ENCODE measurements around the gene IL13. TPM values are rescaled to one million over a fixed set of nuclear protein-coding genes. Genes with fewer than 3 reads are reported as not detected.
A peak's percentile ranks its signal among the peaks of the same experiment; 100 is the strongest.

The IL13 gene
- total RNA-seq, 1 donor from 2014 or later, result not detected

DNA sequence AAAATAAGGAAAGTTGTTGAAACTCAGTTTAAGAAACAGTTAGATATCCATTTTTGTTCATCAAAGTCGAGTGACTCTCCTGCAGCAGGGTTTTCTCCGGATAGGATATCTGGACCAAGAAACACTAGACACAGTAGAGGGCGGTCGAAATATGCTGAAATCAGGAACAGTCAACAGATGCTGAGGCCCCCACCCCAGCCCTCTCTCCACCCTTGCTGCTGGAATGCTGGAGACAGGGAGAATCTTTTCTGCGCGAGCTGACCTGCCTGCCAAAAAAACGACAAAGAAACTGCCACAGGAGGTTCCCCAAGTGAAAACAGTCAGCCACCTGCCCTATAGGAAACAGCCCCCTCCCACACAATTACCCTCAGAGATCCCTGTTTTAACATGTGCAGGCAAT, 4.3 kb upstream of the IL13 start:
- H3K27me3 ChIP-seq (ENCODE audit: control insufficient read depth in 3 of 3, insufficient read depth in 3 of 3, low read length in 3 of 3), result peaks cover 19 to 40% (median 38%) of the 10 kb centered on the region in 3 donors
- H3K27ac ChIP-seq (ENCODE audit: low read depth, low read length), result no peak overlapping the region
- H3K4me1 ChIP-seq (ENCODE audit: control insufficient read depth in 3 of 3, insufficient read depth in 3 of 3, low read length in 3 of 3), result peaks cover 0 to 11% (median 10%) of the 10 kb centered on the region in 3 donors
- H3K9me3 ChIP-seq (ENCODE audit: control insufficient read depth in 3 of 3, low read length in 3 of 3), result no peaks in the 10 kb centered on the region
- no peak overlapping the region for H3K4me3 ChIP-seq (ENCODE audit: low read length in 3 of 3)
- no peaks in the 10 kb centered on the region for H3K36me3 ChIP-seq (ENCODE audit: control insufficient read depth in 3 of 3, insufficient read depth in 3 of 3, low read length in 3 of 3)
- H3K9ac ChIP-seq (ENCODE audit: low read depth in 1 of 3, low read length in 3 of 3), result no peak overlapping the region

DNA sequence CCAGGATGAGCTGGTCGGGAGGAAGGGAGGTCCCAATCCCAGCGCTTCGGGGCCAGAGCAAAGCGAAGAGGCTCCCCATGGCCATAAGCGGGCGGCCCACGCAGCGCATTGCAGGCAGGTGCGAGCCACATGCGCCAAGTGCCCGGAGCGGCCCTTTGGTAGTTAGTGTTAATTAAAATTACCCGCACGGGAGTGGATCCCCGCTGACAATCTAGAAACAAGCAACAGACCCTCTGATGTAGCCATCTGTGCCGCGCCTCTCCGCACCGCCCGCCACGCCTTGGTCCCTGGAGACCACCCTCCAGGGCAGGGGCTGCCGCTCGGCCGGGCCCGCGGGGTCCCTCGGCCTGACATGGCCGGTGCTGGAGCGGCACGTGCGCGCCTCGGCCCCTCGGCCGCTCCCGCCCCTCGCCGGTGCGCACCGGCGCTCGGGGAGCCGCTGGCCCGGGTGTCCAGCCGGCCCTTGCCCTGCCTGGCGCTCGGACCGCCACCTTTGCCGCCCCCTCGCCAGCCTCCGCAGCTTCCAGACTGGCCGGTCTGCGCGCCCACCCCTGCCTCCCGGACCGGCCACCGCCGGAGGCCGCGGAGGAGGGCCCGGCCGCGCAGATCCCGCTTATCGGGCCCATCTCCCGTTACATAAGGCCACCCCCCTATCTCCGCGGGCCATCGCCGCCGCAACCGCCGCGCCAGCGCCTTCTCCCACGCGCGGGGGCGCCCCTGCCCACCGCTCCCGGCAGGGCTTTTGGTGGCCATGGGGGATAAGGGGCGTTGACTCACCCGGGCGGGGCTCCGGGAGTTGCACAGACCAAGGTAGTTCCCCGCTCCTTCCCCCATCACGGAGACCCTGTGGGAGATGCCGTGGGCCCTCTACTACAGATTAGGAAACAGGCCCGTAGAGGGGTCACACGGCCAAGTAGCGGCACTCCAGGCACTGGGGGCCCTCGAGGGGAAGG, 1.9 kb upstream of the IL13 start:
- Histone ChIP-seq H3K4me3 (ENCODE audit: low read length in 3 of 3) (peak overlapping the region in 2 of 3 donors; percentile 43 to 54), H3K36me3 (ENCODE audit: control insufficient read depth in 3 of 3, insufficient read depth in 3 of 3, low read length in 3 of 3) (no peaks in the 10 kb centered on the region), H3K9ac (ENCODE audit: low read depth in 1 of 3, low read length in 3 of 3) (peak overlapping the region; percentile 6 to 57 (median 10)), H3K27ac (ENCODE audit: low read depth, low read length) (no peak overlapping the region), H3K4me1 (ENCODE audit: control insufficient read depth in 3 of 3, insufficient read depth in 3 of 3, low read length in 3 of 3) (peaks cover 0 to 11% (median 10%) of the 10 kb centered on the region in 3 donors), H3K9me3 (ENCODE audit: control insufficient read depth in 3 of 3, low read length in 3 of 3) (no peaks in the 10 kb centered on the region), H3K27me3 (ENCODE audit: control insufficient read depth in 3 of 3, insufficient read depth in 3 of 3, low read length in 3 of 3) (peaks cover 19 to 40% (median 38%) of the 10 kb centered on the region in 3 donors)

DNA sequence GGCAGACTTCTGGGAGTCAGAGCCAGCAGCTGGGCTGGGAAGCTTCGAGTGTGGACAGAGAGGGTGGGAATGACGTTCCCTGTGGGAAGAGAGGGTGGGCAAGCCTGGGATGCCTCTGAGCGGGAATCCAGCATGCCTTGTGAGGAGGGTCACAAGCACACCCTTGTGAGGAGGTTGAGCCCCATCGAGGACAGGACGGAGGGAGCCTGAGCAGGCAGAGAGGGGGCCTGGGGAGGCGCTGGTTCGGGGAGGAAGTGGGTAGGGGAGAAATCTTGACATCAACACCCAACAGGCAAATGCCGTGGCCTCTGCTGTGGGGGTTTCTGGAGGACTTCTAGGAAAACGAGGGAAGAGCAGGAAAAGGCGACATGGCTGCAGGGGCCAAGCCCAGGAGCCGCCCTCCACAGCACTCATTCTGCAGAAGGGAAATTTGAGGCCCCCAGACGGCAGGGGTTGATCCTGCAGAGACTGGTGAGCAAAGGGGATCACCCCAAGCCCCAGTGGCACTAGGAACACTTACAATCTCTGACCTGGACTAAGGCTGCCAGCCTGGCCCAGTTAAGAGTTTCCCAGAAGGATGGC, 1.1 kb upstream of the IL13 start:
- H3K4me1 ChIP-seq (ENCODE audit: control insufficient read depth in 3 of 3, insufficient read depth in 3 of 3, low read length in 3 of 3), result peaks cover 0 to 11% (median 10%) of the 10 kb centered on the region in 3 donors
- no peaks in the 10 kb centered on the region for H3K36me3 ChIP-seq (ENCODE audit: control insufficient read depth in 3 of 3, insufficient read depth in 3 of 3, low read length in 3 of 3)
- no peaks in the 10 kb centered on the region for H3K9me3 ChIP-seq (ENCODE audit: control insufficient read depth in 3 of 3, low read length in 3 of 3)
- peak overlapping the region in 1 of 3 donors; percentile 54 for H3K4me3 ChIP-seq (ENCODE audit: low read length in 3 of 3)
- peaks cover 19 to 40% (median 38%) of the 10 kb centered on the region in 3 donors for H3K27me3 ChIP-seq (ENCODE audit: control insufficient read depth in 3 of 3, insufficient read depth in 3 of 3, low read length in 3 of 3)
- no peak overlapping the region for H3K27ac ChIP-seq (ENCODE audit: low read depth, low read length)
- peak overlapping the region; percentile 6 to 57 (median 10) for H3K9ac ChIP-seq (ENCODE audit: low read depth in 1 of 3, low read length in 3 of 3)

DNA sequence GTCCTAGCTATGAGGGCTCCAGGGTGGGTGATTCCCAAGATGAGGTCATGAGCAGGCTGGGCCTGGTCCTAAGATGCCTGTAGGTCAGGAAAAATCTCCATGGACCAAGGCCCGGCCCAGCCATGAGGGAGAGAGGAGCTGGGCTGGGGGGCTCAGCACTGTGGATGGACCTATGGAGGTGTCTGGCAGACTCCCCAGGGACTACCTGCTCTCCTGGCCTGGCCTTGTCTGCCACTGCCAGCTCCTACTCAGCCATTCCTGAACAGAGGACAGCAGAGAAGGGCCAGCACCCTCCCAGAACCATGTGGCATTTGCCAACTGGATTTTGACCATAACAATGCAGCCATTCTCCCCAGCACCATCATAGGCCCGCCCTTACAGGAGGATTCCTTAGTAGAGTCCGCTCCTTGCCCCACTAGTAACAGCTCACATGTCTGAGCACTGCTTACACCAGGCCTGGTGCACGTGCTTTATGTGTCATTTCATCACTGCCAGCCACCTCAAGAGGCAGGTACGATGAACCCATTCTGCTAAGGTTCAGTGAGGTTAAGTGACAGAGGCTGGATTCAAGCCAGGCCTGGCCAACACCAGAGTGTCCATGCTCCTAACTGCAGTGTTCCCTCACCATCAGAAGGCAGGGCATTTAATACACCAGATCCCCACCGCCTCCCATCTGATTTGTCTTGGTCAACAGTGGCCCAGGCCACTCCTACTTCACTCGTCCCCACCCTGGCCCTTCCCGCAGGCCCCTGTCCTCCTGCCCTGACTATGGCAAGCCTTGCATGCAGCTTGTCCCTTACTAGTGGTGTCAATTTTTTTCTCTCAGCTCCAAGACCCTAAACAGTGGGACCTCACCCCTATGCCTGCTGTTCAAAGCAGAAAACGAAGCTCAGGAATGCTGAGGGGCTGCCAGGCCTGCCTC, 669 bp downstream of the IL13 start:
- Histone ChIP-seq H3K9me3 (ENCODE audit: control insufficient read depth in 3 of 3, low read length in 3 of 3) (no peaks in the 10 kb centered on the region), H3K4me3 (ENCODE audit: low read length in 3 of 3) (no peak overlapping the region), H3K27ac (ENCODE audit: low read depth, low read length) (no peak overlapping the region), H3K4me1 (ENCODE audit: control insufficient read depth in 3 of 3, insufficient read depth in 3 of 3, low read length in 3 of 3) (peaks cover 0 to 11% (median 10%) of the 10 kb centered on the region in 3 donors), H3K9ac (ENCODE audit: low read depth in 1 of 3, low read length in 3 of 3) (no peak overlapping the region), H3K27me3 (ENCODE audit: control insufficient read depth in 3 of 3, insufficient read depth in 3 of 3, low read length in 3 of 3) (peaks cover 16 to 36% (median 36%) of the 10 kb centered on the region in 3 donors), H3K36me3 (ENCODE audit: control insufficient read depth in 3 of 3, insufficient read depth in 3 of 3, low read length in 3 of 3) (no peaks in the 10 kb centered on the region)

DNA sequence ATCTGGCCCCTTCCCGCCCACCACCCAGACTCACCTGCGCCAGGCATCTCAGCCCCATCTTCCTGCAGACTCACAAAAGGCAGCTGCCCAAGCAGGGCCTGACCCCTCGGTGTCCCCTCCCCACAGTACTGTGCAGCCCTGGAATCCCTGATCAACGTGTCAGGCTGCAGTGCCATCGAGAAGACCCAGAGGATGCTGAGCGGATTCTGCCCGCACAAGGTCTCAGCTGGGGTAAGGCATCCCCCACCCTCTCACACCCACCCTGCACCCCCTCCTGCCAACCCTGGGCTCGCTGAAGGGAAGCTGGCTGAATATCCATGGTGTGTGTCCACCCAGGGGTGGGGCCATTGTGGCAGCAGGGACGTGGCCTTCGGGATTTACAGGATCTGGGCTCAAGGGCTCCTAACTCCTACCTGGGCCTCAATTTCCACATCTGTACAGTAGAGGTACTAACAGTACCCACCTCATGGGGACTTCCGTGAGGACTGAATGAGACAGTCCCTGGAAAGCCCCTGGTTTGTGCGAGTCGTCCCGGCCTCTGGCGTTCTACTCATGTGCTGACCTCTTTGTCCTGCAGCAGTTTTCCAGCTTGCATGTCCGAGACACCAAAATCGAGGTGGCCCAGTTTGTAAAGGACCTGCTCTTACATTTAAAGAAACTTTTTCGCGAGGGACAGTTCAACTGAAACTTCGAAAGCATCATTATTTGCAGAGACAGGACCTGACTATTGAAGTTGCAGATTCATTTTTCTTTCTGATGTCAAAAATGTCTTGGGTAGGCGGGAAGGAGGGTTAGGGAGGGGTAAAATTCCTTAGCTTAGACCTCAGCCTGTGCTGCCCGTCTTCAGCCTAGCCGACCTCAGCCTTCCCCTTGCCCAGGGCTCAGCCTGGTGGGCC, 1.9 kb downstream of the IL13 start:
- Histone ChIP-seq H3K27ac (ENCODE audit: low read depth, low read length) (no peak overlapping the region), H3K9me3 (ENCODE audit: control insufficient read depth in 3 of 3, low read length in 3 of 3) (no peaks in the 10 kb centered on the region), H3K36me3 (ENCODE audit: control insufficient read depth in 3 of 3, insufficient read depth in 3 of 3, low read length in 3 of 3) (no peaks in the 10 kb centered on the region), H3K27me3 (ENCODE audit: control insufficient read depth in 3 of 3, insufficient read depth in 3 of 3, low read length in 3 of 3) (peaks cover 16 to 31% (median 31%) of the 10 kb centered on the region in 3 donors), H3K4me3 (ENCODE audit: low read length in 3 of 3) (no peak overlapping the region), H3K9ac (ENCODE audit: low read depth in 1 of 3, low read length in 3 of 3) (no peak overlapping the region), H3K4me1 (ENCODE audit: control insufficient read depth in 3 of 3, insufficient read depth in 3 of 3, low read length in 3 of 3) (peaks cover 0 to 11% (median 10%) of the 10 kb centered on the region in 3 donors)

DNA sequence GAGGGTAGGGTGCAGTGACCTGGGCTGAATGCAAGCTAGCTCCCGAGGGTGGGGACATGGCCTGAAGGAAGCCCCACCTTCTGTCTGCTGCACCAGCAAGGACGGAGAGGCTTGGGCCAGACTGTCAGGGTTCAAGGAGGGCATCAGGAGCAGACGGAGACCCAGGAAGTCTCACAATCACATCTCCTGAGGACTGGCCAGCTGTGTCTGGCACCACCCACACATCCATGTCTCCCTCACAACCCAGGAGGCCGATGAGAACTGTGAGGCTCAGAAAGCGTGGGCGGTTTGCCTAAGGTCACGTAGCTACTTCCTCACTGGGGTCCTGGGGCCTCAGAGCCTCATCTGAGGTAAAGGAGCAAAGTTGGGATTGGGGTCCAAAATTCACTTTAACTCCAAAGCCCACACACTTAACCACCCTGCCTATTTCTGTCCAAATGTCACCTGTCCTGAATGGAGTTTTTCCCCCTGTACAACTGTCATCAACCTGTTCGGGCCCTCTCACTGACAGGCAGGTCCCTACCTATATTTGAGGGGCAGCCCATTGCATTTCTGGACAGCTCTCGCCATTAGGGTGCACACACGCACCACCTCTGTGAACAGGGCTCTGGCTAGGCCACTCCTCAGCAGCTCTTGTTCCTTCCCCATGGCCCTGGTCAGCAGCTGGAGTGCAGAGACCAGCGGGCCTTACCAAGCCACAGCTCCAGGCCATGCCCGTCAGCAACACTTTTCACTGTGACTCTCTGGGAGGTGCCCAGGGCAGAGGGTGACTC, 3.4 kb downstream of the IL13 start:
- Histone ChIP-seq H3K27me3 (ENCODE audit: control insufficient read depth in 3 of 3, insufficient read depth in 3 of 3, low read length in 3 of 3) (peaks cover 6 to 19% (median 19%) of the 10 kb centered on the region in 3 donors), H3K4me1 (ENCODE audit: control insufficient read depth in 3 of 3, insufficient read depth in 3 of 3, low read length in 3 of 3) (peaks cover 0 to 4% (median 3%) of the 10 kb centered on the region in 3 donors), H3K9me3 (ENCODE audit: control insufficient read depth in 3 of 3, low read length in 3 of 3) (no peaks in the 10 kb centered on the region), H3K36me3 (ENCODE audit: control insufficient read depth in 3 of 3, insufficient read depth in 3 of 3, low read length in 3 of 3) (no peaks in the 10 kb centered on the region), H3K27ac (ENCODE audit: low read depth, low read length) (no peak overlapping the region), H3K4me3 (ENCODE audit: low read length in 3 of 3) (no peak overlapping the region), H3K9ac (ENCODE audit: low read depth in 1 of 3, low read length in 3 of 3) (no peak overlapping the region)

DNA sequence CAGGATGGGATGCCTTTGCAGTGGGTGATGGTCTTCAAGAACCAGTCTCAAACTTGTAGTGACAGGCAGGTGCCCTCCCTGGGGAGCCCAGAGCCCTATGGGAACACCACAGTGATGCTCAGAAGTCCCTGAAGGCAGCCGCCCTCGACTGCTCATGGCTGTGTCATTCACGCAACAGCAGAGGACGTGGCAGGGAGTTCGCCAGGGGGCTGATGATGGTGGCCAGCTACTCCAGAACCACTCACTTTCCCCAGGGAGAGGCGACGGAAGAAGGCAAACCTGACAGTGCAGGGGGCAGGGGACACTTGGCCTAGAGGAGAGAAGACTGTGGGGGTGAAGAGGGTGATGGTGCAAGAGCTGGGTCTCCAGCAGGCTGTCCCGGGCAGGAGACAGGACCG, 4.0 kb downstream of the IL13 start:
- Histone ChIP-seq H3K9me3 (ENCODE audit: control insufficient read depth in 3 of 3, low read length in 3 of 3) (no peaks in the 10 kb centered on the region), H3K27ac (ENCODE audit: low read depth, low read length) (no peak overlapping the region), H3K4me3 (ENCODE audit: low read length in 3 of 3) (no peak overlapping the region), H3K4me1 (ENCODE audit: control insufficient read depth in 3 of 3, insufficient read depth in 3 of 3, low read length in 3 of 3) (no peaks in the 10 kb centered on the region), H3K27me3 (ENCODE audit: control insufficient read depth in 3 of 3, insufficient read depth in 3 of 3, low read length in 3 of 3) (peaks cover 4 to 15% (median 14%) of the 10 kb centered on the region in 3 donors), H3K9ac (ENCODE audit: low read depth in 1 of 3, low read length in 3 of 3) (no peak overlapping the region), H3K36me3 (ENCODE audit: control insufficient read depth in 3 of 3, insufficient read depth in 3 of 3, low read length in 3 of 3) (no peaks in the 10 kb centered on the region)

DNA sequence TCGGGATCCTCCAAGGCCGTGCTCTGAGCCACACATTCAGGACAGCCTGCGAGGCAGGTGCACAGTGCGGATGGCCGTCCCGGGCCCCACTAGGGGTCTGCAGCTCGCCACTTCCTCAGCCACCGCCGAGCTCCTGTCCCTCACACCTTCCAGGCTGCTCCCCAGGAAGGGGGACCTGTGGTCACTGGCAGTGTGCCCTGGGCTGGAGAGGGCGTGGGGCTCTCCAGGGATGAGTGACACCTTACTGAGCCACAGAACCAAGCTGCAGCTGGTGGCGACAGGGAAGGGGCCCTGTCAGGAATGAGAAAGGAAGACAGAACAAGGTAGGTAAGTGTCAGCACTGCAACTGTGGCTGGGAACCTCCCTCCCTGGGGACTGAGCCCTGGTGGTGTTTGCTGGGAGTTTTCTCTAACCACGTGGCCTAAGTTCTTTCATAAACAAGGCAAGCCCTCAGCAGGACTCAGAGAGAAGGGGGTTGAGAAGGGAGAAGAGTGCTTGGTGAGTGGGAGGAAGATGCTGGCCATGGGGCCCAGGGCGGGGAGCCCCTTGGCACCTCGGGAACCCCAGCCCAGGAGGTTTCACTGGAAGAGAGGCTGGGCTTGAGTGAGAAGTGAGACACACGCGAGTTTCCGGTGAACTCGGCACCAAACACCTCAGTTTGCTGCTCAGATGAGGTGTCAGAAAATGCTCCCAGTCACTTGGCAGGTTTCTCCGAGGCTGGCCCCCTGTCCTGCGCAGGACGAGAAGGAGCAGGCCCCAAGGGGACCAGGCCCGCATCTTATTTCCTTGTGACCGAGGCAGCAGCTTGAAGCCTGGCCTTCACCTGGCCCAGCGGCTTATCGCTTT, 5.2 kb downstream of the IL13 start:
- Histone ChIP-seq H3K27ac (ENCODE audit: low read depth, low read length) (no peak overlapping the region), H3K9ac (ENCODE audit: low read depth in 1 of 3, low read length in 3 of 3) (no peak overlapping the region), H3K4me3 (ENCODE audit: low read length in 3 of 3) (no peak overlapping the region), H3K9me3 (ENCODE audit: control insufficient read depth in 3 of 3, low read length in 3 of 3) (no peaks in the 10 kb centered on the region), H3K4me1 (ENCODE audit: control insufficient read depth in 3 of 3, insufficient read depth in 3 of 3, low read length in 3 of 3) (no peaks in the 10 kb centered on the region), H3K27me3 (ENCODE audit: control insufficient read depth in 3 of 3, insufficient read depth in 3 of 3, low read length in 3 of 3) (peaks cover 3 to 12% (median 10%) of the 10 kb centered on the region in 3 donors), H3K36me3 (ENCODE audit: control insufficient read depth in 3 of 3, insufficient read depth in 3 of 3, low read length in 3 of 3) (no peaks in the 10 kb centered on the region)
